Caco-2 (cell line): ENCODE results near the gene CA12. TPM values are rescaled to one million over a fixed set of nuclear protein-coding genes. Genes with fewer than 3 reads are reported as not detected.

Experiments
- BruUV-seq: library from RNA; stranded (reverse); fragments of 400-500 nt; replicated peaks from 2 replicates; lab custom pipeline; 2021; lab: Mats Ljungman, UMichigan
- CTCF ChIA-PET: fragments of 300-600 bp; sonication (Branson Sonifier 250); formaldehyde crosslinking; loops from one replicate; lab custom pipeline; 2022; ENCODE audit warnings: antibody characterized with exemption; lab: Charles Lee
- POLR2A ChIA-PET: fragments of 300-600 bp; sonication (Branson Sonifier 250); formaldehyde crosslinking; loops from one replicate; lab custom pipeline; 2022; ENCODE audit warnings: antibody characterized with exemption; lab: Charles Lee
- DNase-seq, 2 experiments: peaks; one replicate each; pipeline versions ENCODE4 v3.0.0 to v3.0.0-alpha.2; 2020 to 2022
- H3K27me3 ChIP-seq: replicated peaks from 2 replicates; pipeline ENCODE4 v1.6.0; 2011; ENCODE audit warnings: low read length; ENCODE audit not compliant: control insufficient read depth, insufficient read depth
- H3K36me3 ChIP-seq: 2 replicates; pipeline ENCODE4 v1.5.1; 2011; ENCODE audit warnings: low read length; ENCODE audit not compliant: control insufficient read depth, insufficient read depth
- H3K4me1 ChIP-seq: fragments of 250-450 bp; sonication (Bioruptor Pico); 2 replicates; pipeline ENCODE4 v1.5.1; 2020; ENCODE audit warnings: mild to moderate bottlenecking
- H3K4me3 ChIP-seq: 2 replicates; pipeline ENCODE4 v1.5.1; 2011; ENCODE audit warnings: low read depth, mild to moderate bottlenecking, control low read depth, low read length
- H3K9me3 ChIP-seq: fragments of 250-450 bp; sonication (Bioruptor Pico); 2 replicates; pipeline ENCODE4 v1.5.1; 2020; ENCODE audit warnings: mild to moderate bottlenecking, moderate library complexity
- H3K27ac Mint-ChIP-seq: one replicate; pipeline ENCODE4 v1.8.0; 2022; ENCODE audit warnings: mixed read lengths; ENCODE audit not compliant: unreplicated experiment
- H3K27me3 Mint-ChIP-seq: one replicate; pipeline ENCODE4 v1.8.0; 2022; ENCODE audit warnings: mixed read lengths; ENCODE audit not compliant: insufficient read depth, unreplicated experiment
- H3K36me3 Mint-ChIP-seq: one replicate; pipeline ENCODE4 v1.8.0; 2022; ENCODE audit warnings: mild to moderate bottlenecking, mixed read lengths; ENCODE audit not compliant: insufficient read depth, unreplicated experiment
- H3K4me1 Mint-ChIP-seq: one replicate; pipeline ENCODE4 v1.8.0; 2022; ENCODE audit warnings: low read depth, mixed read lengths; ENCODE audit not compliant: unreplicated experiment
- H3K4me3 Mint-ChIP-seq: one replicate; pipeline ENCODE4 v1.8.0; 2022; ENCODE audit warnings: mild to moderate bottlenecking, moderate library complexity, mixed read lengths; ENCODE audit not compliant: unreplicated experiment
- H3K9me3 Mint-ChIP-seq: one replicate; pipeline ENCODE4 v1.8.0; 2022; ENCODE audit warnings: mixed read lengths; ENCODE audit not compliant: unreplicated experiment
- intact Hi-C: fragments of 100-400 bp; cut with micrococcal nuclease; formaldehyde crosslinking; loops from one replicate; pipeline ENCODE4 v1.10.0; 2022; ENCODE audit not compliant: unreplicated experiment
- total RNA-seq: library from RNA; stranded (reverse); gene quantifications from 2 replicates; pipeline ENCODE4 v1.2.3, GENCODE V29; 2022
- TF ChIP-seq, protein P1 (sequence below), 2 experiments: fragments of 200-600 bp in 1 of 2; IDR thresholded peaks; 1 replicate in 1 of 2; 2 replicates in 1 of 2; pipeline versions ENCODE4 v1.5.1 to v1.8.0; 2011 to 2022; ENCODE audit warnings: antibody characterized with exemption in 1 of 2, control low read depth in 1 of 2, inconsistent platforms in 1 of 2, low read depth in 1 of 2, low read length in 1 of 2, mild to moderate bottlenecking in 1 of 2, moderate library complexity in 1 of 2; ENCODE audit not compliant: insufficient read depth in 1 of 2, severe bottlenecking in 1 of 2, unreplicated experiment in 1 of 2

Gene CA12
- total RNA-seq, 1 experiment from 2014 or later, result 1.0 TPM

DNA sequence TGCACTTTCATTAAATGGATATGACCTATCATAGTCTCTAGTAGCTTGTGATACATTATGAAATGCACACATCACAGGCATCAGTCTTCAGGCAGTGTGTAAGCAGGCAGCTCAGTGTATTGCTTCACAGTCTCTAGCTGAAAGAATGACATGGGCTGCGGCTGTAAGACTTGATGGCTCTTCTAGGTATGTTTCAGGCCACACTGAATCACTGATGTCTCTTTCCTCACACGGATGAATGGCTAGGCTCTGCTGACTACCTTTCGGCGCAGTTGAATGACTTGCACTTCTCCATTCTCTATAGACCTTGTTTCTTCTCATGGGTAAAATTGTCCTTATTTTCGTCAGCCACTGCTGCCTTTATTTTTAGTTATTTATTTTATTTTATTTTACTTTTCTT is 88.9 kb downstream of the CA12 start:
- Histone ChIP-seq H3K4me3 (no peak overlapping the region), H3K4me1 (no peaks in the 10 kb centered on the region), H3K36me3 (no peaks in the 10 kb centered on the region; the same call in 1 of the 2 replicates), H3K27me3 (no peaks in the 10 kb centered on the region), H3K9me3 (no peaks in the 10 kb centered on the region)
- DNase-seq, result no peak
- H3K27me3 Mint-ChIP-seq, result no peaks in the 10 kb centered on the region
- H3K4me1 Mint-ChIP-seq, result no peaks in the 10 kb centered on the region
- intact Hi-C loops, result no loop called here
- ChIA-PET POLR2A (no interaction called here), CTCF (no interaction called here)
- no TSS peak for BruUV-seq
- H3K9me3 Mint-ChIP-seq, result no peaks in the 10 kb centered on the region
- no peak overlapping the region for H3K27ac Mint-ChIP-seq
- H3K4me3 Mint-ChIP-seq, result no peak overlapping the region
- no peaks in the 10 kb centered on the region for H3K36me3 Mint-ChIP-seq
- TF ChIP-seq, protein P1, sequence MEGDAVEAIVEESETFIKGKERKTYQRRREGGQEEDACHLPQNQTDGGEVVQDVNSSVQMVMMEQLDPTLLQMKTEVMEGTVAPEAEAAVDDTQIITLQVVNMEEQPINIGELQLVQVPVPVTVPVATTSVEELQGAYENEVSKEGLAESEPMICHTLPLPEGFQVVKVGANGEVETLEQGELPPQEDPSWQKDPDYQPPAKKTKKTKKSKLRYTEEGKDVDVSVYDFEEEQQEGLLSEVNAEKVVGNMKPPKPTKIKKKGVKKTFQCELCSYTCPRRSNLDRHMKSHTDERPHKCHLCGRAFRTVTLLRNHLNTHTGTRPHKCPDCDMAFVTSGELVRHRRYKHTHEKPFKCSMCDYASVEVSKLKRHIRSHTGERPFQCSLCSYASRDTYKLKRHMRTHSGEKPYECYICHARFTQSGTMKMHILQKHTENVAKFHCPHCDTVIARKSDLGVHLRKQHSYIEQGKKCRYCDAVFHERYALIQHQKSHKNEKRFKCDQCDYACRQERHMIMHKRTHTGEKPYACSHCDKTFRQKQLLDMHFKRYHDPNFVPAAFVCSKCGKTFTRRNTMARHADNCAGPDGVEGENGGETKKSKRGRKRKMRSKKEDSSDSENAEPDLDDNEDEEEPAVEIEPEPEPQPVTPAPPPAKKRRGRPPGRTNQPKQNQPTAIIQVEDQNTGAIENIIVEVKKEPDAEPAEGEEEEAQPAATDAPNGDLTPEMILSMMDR (IDR thresholded peaks at IDR 0.05; ENCODE audit: insufficient read depth in 1 of 2, low read depth in 1 of 2, low read length in 1 of 2, severe bottlenecking in 1 of 2, unreplicated experiment in 1 of 2), result no peak

DNA sequence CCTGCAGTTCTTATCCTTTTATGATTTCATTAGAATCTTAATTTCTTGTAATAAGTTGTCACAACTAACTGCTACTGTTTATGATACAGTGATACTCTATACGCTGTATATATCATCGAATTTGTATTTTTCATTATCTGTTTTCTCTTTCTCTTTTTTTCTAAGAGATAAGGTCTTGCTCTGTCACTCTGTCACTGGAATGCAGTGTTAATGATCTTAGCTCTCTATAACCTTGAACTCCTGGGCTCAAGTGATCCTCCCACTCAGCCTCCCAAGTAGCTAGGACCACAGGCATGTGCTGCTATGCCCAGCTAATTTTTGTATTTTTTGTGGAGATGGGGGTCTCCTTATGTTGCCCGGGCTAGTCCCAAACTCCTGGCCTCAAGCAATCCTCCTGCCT is 89.4 kb downstream of the CA12 start:
- no peak for DNase-seq
- Mint-ChIP-seq H3K36me3 (no peaks in the 10 kb centered on the region), H3K27ac (no peak overlapping the region), H3K9me3 (no peaks in the 10 kb centered on the region), H3K27me3 (no peaks in the 10 kb centered on the region), H3K4me1 (peaks cover 1% of the 10 kb centered on the region), H3K4me3 (no peak overlapping the region)
- POLR2A ChIA-PET, result no interaction called here
- no TSS peak for BruUV-seq
- CTCF ChIA-PET, result no interaction called here
- H3K4me3 ChIP-seq, result no peak overlapping the region
- H3K9me3 ChIP-seq, result no peaks in the 10 kb centered on the region
- H3K27me3 ChIP-seq, result no peaks in the 10 kb centered on the region
- TF ChIP-seq, protein P1 (IDR thresholded peaks at IDR 0.05; ENCODE audit: insufficient read depth in 1 of 2, low read depth in 1 of 2, low read length in 1 of 2, severe bottlenecking in 1 of 2, unreplicated experiment in 1 of 2), result no peak
- H3K4me1 ChIP-seq, result no peaks in the 10 kb centered on the region
- no peaks in the 10 kb centered on the region; the same call in 1 of the 2 replicates for H3K36me3 ChIP-seq
- intact Hi-C loops, result no loop called here

DNA sequence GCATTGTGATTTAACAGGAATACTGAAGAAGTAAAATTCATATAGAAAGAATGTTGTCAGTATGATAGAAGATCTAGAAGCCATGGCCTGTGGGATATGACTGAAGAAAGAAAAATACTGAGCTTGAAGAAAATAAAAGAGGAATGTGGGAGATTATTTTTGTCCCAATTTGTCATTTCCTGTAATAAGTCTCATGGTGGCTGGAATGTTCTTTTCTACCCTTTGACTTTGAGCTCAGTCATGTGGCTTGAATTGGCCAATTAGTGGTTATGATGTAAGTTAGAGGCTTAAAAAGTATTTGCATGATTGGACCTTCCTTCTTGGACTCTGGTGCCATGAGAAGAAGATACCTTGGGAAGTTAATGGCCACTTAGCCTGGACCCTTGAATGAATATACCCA is 90.1 kb downstream of the CA12 start:
- peaks cover 6% of the 10 kb centered on the region for H3K4me1 Mint-ChIP-seq
- Histone ChIP-seq H3K4me3 (no peak overlapping the region), H3K36me3 (no peaks in the 10 kb centered on the region; the same call in 1 of the 2 replicates), H3K27me3 (no peaks in the 10 kb centered on the region), H3K4me1 (no peaks in the 10 kb centered on the region), H3K9me3 (no peaks in the 10 kb centered on the region)
- H3K4me3 Mint-ChIP-seq, result no peak overlapping the region
- no peaks in the 10 kb centered on the region for H3K9me3 Mint-ChIP-seq
- ChIA-PET POLR2A (no interaction called here), CTCF (interaction anchor here (1.4 kb wide), 1 partner anchor 111 kb away, joined by 8 read pairs; no protein-coding TSS in a partner anchor)
- no peaks in the 10 kb centered on the region for H3K36me3 Mint-ChIP-seq
- no TSS peak for BruUV-seq
- no peak for DNase-seq
- intact Hi-C loops, result no loop called here
- H3K27ac Mint-ChIP-seq, result no peak overlapping the region
- TF ChIP-seq, protein P1 (IDR thresholded peaks at IDR 0.05; ENCODE audit: insufficient read depth in 1 of 2, low read depth in 1 of 2, low read length in 1 of 2, severe bottlenecking in 1 of 2, unreplicated experiment in 1 of 2), result no peak
- H3K27me3 Mint-ChIP-seq, result no peaks in the 10 kb centered on the region
